ENCODE data around the gene RNF114.

GRCh38 chr20:49945701-49946477 is 9.7 kb downstream of the RNF114 start:
- TF ChIP-seq EZH2 (IDR thresholded peaks at IDR 0.05) (no peak), POLR2AphosphoS5 (IDR thresholded peaks at IDR 0.05; ENCODE audit: borderline replicate concordance, low read depth, low read length) (no peak), FOXP2 (optimal IDR thresholded peaks at IDR 0.05; ENCODE audit: control extremely low read depth, extremely low read length, insufficient read depth) (no peak)

Measured in SK-N-MC (cell line).